Lung (tissue), 12 donors: ENCODE data around the gene CCDC80. TPM values are rescaled to one million over a fixed set of nuclear protein-coding genes. Genes with fewer than 3 reads are reported as not detected.

Experiments
- ATAC-seq: fragments of 200-7000 bp; cut with Tn5 transposase; one replicate; pipeline ENCODE4 v1.9.1; 2020; ENCODE audit warnings: moderate number of reproducible peaks; ENCODE audit not compliant: insufficient read depth, low FRiP score
- DNase-seq, 3 donors: peaks; one replicate each; pipeline ENCODE4 v3.0.0-alpha.2; 2013 to 2017
- H3K27ac ChIP-seq, 2 donors: one replicate each; pipeline ENCODE4 v1.5.1; 2013; ENCODE audit warnings: mild to moderate bottlenecking in 2 of 2, moderate library complexity in 2 of 2, control low read depth in 1 of 2, inconsistent platforms in 1 of 2, low read depth in 1 of 2, low read length in 1 of 2
- H3K27me3 ChIP-seq, 3 donors: one replicate each; pipeline ENCODE4 v1.5.1; 2013; ENCODE audit warnings: low read length in 2 of 3; ENCODE audit not compliant: control insufficient read depth in 3 of 3, insufficient read depth in 3 of 3
- H3K36me3 ChIP-seq, 4 donors: one replicate each; pipeline ENCODE4 v1.5.1; 2013; ENCODE audit warnings: low read length in 4 of 4, mild to moderate bottlenecking in 1 of 4, moderate library complexity in 1 of 4; ENCODE audit not compliant: control insufficient read depth in 4 of 4, insufficient read depth in 4 of 4
- H3K4me1 ChIP-seq, 5 donors: one replicate each; pipeline ENCODE4 v1.5.1; 2013; ENCODE audit warnings: low read length in 5 of 5, mild to moderate bottlenecking in 2 of 5, moderate library complexity in 1 of 5; ENCODE audit not compliant: control insufficient read depth in 5 of 5, insufficient read depth in 5 of 5
- H3K4me3 ChIP-seq: one replicate; pipeline ENCODE4 v1.5.1; 2013; ENCODE audit warnings: mild to moderate bottlenecking, control low read depth, moderate library complexity
- H3K9ac ChIP-seq, 2 donors: one replicate each; pipeline ENCODE4 v1.5.1; 2013; ENCODE audit warnings: low read length in 2 of 2, control low read depth in 1 of 2; ENCODE audit not compliant: insufficient read depth in 1 of 2
- H3K9me3 ChIP-seq, 4 donors: one replicate each; pipeline ENCODE4 v1.5.1; 2013; ENCODE audit warnings: low read length in 3 of 4, mild to moderate bottlenecking in 1 of 4, moderate library complexity in 1 of 4; ENCODE audit not compliant: control insufficient read depth in 4 of 4, insufficient read depth in 3 of 4
- WGBS, 2 donors: extraction: QIAGEN DNeasy Blood & Tissue Kit; methylation state at CpG; one replicate each; pipeline ENCODE4 v1.1.7; 2013; 5-methylcytosine and 5-hydroxymethylcytosine counted together
- polyA plus RNA-seq, 2 donors: library from polyadenylated mRNA; stranded (reverse); fragments of 200-250 nt; gene quantifications; one replicate each; pipeline ENCODE4 v1.2.1, GENCODE V29; 2013
- total RNA-seq, 2 donors: library from RNA; depleted of rRNA in 1 of 2; stranded (reverse); fragments of >200 nt in 1 of 2; gene quantifications; one replicate each; pipeline ENCODE4 v1.2.1, GENCODE V29; 2014 to 2021
- TF ChIP-seq, protein P1 (sequence below): IDR thresholded peaks from 2 replicates; pipeline ENCODE4 v1.5.1; 2012; ENCODE audit warnings: mild to moderate bottlenecking; ENCODE audit errors: control extremely low read depth, extremely low read depth
- donor health status: control.
- donor health status: control.
- donor health status: Bipolar disorder and iron deficiency.
- donor health status: healthy.
- donor health status: DM: yes; HTN: yes; CAD: no.

Gene CCDC80
- total and polyA plus RNA-seq, 4 donors, result 19.0 to 63.3 (median 29.3) TPM

GRCh38 chr3:112633191-112633590 is 7.8 kb downstream of the CCDC80 start:
- no peak for ATAC-seq
- Histone ChIP-seq H3K9me3 (no peaks in the 10 kb centered on the region), H3K36me3 (no peaks in the 10 kb centered on the region), H3K4me1 (peaks cover 0 to 77% (median 11%) of the 10 kb centered on the region in 5 donors), H3K27ac (no peak overlapping the region), H3K9ac (no peak overlapping the region), H3K27me3 (no peaks in the 10 kb centered on the region), H3K4me3 (no peak overlapping the region)
- 43 to 63% methylated on average over 3 of the region's 3 CpGs for WGBS, 2 donors
- DNase-seq, result no peak
- TF ChIP-seq, protein P1, sequence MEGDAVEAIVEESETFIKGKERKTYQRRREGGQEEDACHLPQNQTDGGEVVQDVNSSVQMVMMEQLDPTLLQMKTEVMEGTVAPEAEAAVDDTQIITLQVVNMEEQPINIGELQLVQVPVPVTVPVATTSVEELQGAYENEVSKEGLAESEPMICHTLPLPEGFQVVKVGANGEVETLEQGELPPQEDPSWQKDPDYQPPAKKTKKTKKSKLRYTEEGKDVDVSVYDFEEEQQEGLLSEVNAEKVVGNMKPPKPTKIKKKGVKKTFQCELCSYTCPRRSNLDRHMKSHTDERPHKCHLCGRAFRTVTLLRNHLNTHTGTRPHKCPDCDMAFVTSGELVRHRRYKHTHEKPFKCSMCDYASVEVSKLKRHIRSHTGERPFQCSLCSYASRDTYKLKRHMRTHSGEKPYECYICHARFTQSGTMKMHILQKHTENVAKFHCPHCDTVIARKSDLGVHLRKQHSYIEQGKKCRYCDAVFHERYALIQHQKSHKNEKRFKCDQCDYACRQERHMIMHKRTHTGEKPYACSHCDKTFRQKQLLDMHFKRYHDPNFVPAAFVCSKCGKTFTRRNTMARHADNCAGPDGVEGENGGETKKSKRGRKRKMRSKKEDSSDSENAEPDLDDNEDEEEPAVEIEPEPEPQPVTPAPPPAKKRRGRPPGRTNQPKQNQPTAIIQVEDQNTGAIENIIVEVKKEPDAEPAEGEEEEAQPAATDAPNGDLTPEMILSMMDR, result no peak

DNA sequence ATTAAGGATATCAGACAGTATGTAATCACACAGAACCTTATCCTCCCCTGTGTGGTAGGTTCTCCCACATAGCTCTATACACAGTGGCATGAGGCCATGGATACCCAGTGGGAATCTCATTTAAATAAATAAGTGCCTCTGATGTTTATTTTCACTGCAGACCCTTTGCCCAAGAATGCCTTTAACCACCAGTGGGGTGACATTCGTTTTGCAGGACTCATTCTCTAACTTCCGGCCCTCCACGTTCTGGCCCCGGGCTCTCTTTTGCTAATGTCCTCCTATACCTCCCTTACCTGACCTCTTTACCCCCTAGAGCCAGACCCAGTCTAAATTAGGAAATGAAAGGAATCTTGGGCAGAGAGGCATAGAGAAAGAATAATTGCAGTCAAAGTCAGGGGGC is 8.3 kb downstream of the CCDC80 start:
- DNase-seq (no peak), ATAC-seq (no peak)
- TF ChIP-seq, protein P1, result no peak
- H3K9ac ChIP-seq, result no peak overlapping the region
- no peaks in the 10 kb centered on the region for H3K27me3 ChIP-seq
- H3K27ac ChIP-seq, result no peak overlapping the region
- H3K4me3 ChIP-seq, result no peak overlapping the region
- H3K4me1 ChIP-seq, result peaks cover 0 to 71% (median 11%) of the 10 kb centered on the region in 5 donors
- H3K36me3 ChIP-seq, result no peaks in the 10 kb centered on the region
- WGBS, 2 donors, result 54 to 56% methylated on average over 4 of the region's 4 CpGs
- no peaks in the 10 kb centered on the region for H3K9me3 ChIP-seq

DNA sequence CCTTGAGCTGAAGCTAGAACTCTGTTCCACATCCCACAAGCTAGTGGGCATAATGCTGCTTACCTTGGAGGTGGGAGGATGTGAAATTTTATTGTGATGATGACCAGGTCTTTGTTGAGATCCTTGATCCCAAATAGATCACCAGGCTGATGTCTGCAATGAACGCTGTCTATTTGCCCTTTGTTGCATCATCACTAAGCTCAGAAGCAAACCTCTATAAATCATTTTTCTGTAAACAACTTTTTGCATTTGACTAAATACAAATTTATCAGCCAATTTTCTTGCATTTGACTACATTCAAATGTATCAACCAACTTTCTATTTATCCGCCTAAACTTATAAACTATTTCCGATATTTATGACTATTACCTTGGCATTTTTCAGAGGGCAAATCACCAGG is 9.7 kb downstream of the CCDC80 start:
- no peak for ATAC-seq
- H3K27ac ChIP-seq, result no peak overlapping the region
- whole genome bisulfite sequencing, 2 donors, result 91% methylated on average over 3 of the region's 3 CpGs

More for the DNA sequence above, 9.7 kb downstream of the CCDC80 start:
- no peaks in the 10 kb centered on the region for H3K36me3 ChIP-seq
- no peak for DNase-seq
- H3K4me1 ChIP-seq, result peaks cover 0 to 58% (median 11%) of the 10 kb centered on the region in 5 donors
- no peaks in the 10 kb centered on the region for H3K27me3 ChIP-seq
- TF ChIP-seq, protein P1, result no peak
- no peaks in the 10 kb centered on the region for H3K9me3 ChIP-seq
- H3K4me3 ChIP-seq, result no peak overlapping the region
- no peak overlapping the region for H3K9ac ChIP-seq
